HepG2 (cell line): Measurements from ENCODE around the gene ITGA6. TPM values are rescaled to one million over a fixed set of nuclear protein-coding genes. Genes with fewer than 3 reads are reported as not detected.
A peak's percentile ranks its signal among the peaks of the same experiment; 100 is the strongest.

Source experiments
- EED ChIP-seq: sonication (generic); formaldehyde crosslinking; IDR thresholded peaks from 2 replicates; pipeline ENCODE4 v1.5.0; 2020; ENCODE audit warnings: mild to moderate bottlenecking, missing genetic modification reagents
- FOSL2 ChIP-seq: sonication (generic); formaldehyde crosslinking; IDR thresholded peaks from 2 replicates; pipeline ENCODE4 v1.4.0; 2020; ENCODE audit warnings: missing genetic modification reagents
- HHEX ChIP-seq: IDR thresholded peaks from 2 replicates; pipeline ENCODE4 v1.6.1; 2016; ENCODE audit warnings: control low read depth
- IRF2 ChIP-seq: IDR thresholded peaks from 2 replicates; pipeline ENCODE4 v1.6.1; 2018; ENCODE audit warnings: missing genetic modification reagents, missing compliant biosample characterization
- RXRB ChIP-seq: IDR thresholded peaks from 2 replicates; pipeline ENCODE4 v1.6.1; 2016; ENCODE audit warnings: borderline replicate concordance, missing genetic modification reagents, missing compliant biosample characterization
- SCMH1 ChIP-seq: sonication (generic); formaldehyde crosslinking; IDR thresholded peaks from 2 replicates; pipeline ENCODE4 v1.9.0; 2021; ENCODE audit warnings: missing genetic modification reagents, mild to moderate bottlenecking, borderline replicate concordance
- SMAD3 ChIP-seq: sonication (generic); formaldehyde crosslinking; IDR thresholded peaks from 2 replicates; pipeline ENCODE4 v1.4.0; 2020; ENCODE audit warnings: missing genetic modification reagents
- SNAI1 ChIP-seq: sonication (generic); formaldehyde crosslinking; IDR thresholded peaks from 2 replicates; pipeline ENCODE4 v1.5.0; 2020; ENCODE audit warnings: mild to moderate bottlenecking, missing genetic modification reagents, borderline replicate concordance
- SP2 ChIP-seq: sonication (generic); formaldehyde crosslinking; IDR thresholded peaks from 2 replicates; pipeline ENCODE4 v1.5.1; 2020; ENCODE audit warnings: mild to moderate bottlenecking, missing genetic modification reagents
- ZBTB10 ChIP-seq: sonication (generic); formaldehyde crosslinking; IDR thresholded peaks from 2 replicates; pipeline ENCODE4 v1.4.0; 2020; ENCODE audit warnings: missing genetic modification reagents, borderline replicate concordance
- ZMYM2 ChIP-seq: sonication (generic); formaldehyde crosslinking; IDR thresholded peaks from 2 replicates; pipeline ENCODE4 v1.8.0; 2022; ENCODE audit warnings: mild to moderate bottlenecking, missing genetic modification reagents
- ZNF232 ChIP-seq: sonication (generic); formaldehyde crosslinking; IDR thresholded peaks from 2 replicates; pipeline ENCODE4 v1.4.0; 2020; ENCODE audit warnings: missing genetic modification reagents, borderline replicate concordance
- ZNF33B ChIP-seq: sonication (generic); formaldehyde crosslinking; IDR thresholded peaks from 2 replicates; pipeline ENCODE4 v1.5.1; 2020; ENCODE audit warnings: mild to moderate bottlenecking, missing genetic modification reagents
- ZNF556 ChIP-seq: sonication (generic); formaldehyde crosslinking; IDR thresholded peaks from 2 replicates; pipeline ENCODE4 v1.4.0; 2020; ENCODE audit warnings: mild to moderate bottlenecking, missing genetic modification reagents, borderline replicate concordance
- ZNF720 ChIP-seq: sonication (generic); formaldehyde crosslinking; IDR thresholded peaks from 2 replicates; pipeline ENCODE4 v1.4.0; 2020; ENCODE audit warnings: missing genetic modification reagents
- ZNF724P ChIP-seq: sonication (generic); formaldehyde crosslinking; IDR thresholded peaks from 2 replicates; pipeline ENCODE4 v1.8.0; 2022; ENCODE audit warnings: missing genetic modification reagents, borderline replicate concordance
- polyA plus RNA-seq, 8 experiments: library from polyadenylated mRNA; depleted of rRNA in 3 of 8; stranded (reverse) in 7 of 8; unstranded in 1 of 8; fragments of >200 nt; fragmentation: Illumina TruSeq in 4 of 8; extraction: Trizol in 4 of 8; gene quantifications; 2 replicates each; pipeline versions ENCODE4 v1.2.1 to v1.2.3, GENCODE V29; 2011 to 2016; ENCODE audit warnings: low read depth in 4 of 8, missing spikeins in 1 of 8, mixed read lengths in 1 of 8; ENCODE audit not compliant: insufficient read depth in 1 of 8
- total RNA-seq, 5 experiments: library from RNA; depleted of rRNA; stranded (reverse); fragments of >200 nt; fragmentation: Illumina TruSeq; extraction: Trizol; gene quantifications; 2 replicates each; pipeline ENCODE4 v1.2.3, GENCODE V29; 2016; ENCODE audit warnings: low read depth in 1 of 5
- TF ChIP-seq, protein P1 (sequence below): sonication (generic); formaldehyde crosslinking; IDR thresholded peaks from 2 replicates; pipeline ENCODE4 v1.5.0; 2020; ENCODE audit warnings: missing genetic modification reagents
- TF ChIP-seq, protein P2 (sequence below): sonication (generic); formaldehyde crosslinking; IDR thresholded peaks from 2 replicates; pipeline ENCODE4 v1.4.0; 2020; ENCODE audit warnings: missing genetic modification reagents, low read depth, mild to moderate bottlenecking, borderline replicate concordance
- TF ChIP-seq, protein P3 (sequence below): sonication (generic); formaldehyde crosslinking; IDR thresholded peaks from 2 replicates; pipeline ENCODE4 v1.5.0; 2020; ENCODE audit warnings: missing genetic modification reagents, mild to moderate bottlenecking, borderline replicate concordance

Gene ITGA6
- total and polyA plus RNA-seq, 2 of the 13 experiments (the other 11 are each of a cell fraction or from before 2014, with no cell fraction given), result 24.0 to 92.5 TPM

- TF ChIP-seq, protein P1, sequence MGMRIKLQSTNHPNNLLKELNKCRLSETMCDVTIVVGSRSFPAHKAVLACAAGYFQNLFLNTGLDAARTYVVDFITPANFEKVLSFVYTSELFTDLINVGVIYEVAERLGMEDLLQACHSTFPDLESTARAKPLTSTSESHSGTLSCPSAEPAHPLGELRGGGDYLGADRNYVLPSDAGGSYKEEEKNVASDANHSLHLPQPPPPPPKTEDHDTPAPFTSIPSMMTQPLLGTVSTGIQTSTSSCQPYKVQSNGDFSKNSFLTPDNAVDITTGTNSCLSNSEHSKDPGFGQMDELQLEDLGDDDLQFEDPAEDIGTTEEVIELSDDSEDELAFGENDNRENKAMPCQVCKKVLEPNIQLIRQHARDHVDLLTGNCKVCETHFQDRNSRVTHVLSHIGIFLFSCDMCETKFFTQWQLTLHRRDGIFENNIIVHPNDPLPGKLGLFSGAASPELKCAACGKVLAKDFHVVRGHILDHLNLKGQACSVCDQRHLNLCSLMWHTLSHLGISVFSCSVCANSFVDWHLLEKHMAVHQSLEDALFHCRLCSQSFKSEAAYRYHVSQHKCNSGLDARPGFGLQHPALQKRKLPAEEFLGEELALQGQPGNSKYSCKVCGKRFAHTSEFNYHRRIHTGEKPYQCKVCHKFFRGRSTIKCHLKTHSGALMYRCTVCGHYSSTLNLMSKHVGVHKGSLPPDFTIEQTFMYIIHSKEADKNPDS (CRISPR knock-in tag), result 0 out of 2 replicates have a peak, but pooled peaks have one; percentile 22
- TF ChIP-seq SMAD3 (peak; percentile 62; the same call in 1 of the 2 replicates), FOSL2 (peak; percentile 31; the same call in 1 of the 2 replicates), ZNF720 (CRISPR knock-in tag) (no peak), ZNF724P (CRISPR knock-in tag) (no peak), HHEX (CRISPR knock-in tag) (no peak), ZBTB10 (CRISPR knock-in tag) (no peak), SCMH1 (no peak), EED (CRISPR knock-in tag) (no peak), ZNF33B (no peak), RXRB (CRISPR knock-in tag) (no peak), IRF2 (peak; percentile 76; the same call in 1 of the 2 replicates), SNAI1 (CRISPR knock-in tag) (no peak), ZNF232 (CRISPR knock-in tag) (no peak), ZMYM2 (CRISPR knock-in tag) (no peak), SP2 (CRISPR knock-in tag) (no peak), ZNF556 (CRISPR knock-in tag) (peak; percentile 50; the same call in 1 of the 2 replicates)
- TF ChIP-seq, protein P2, sequence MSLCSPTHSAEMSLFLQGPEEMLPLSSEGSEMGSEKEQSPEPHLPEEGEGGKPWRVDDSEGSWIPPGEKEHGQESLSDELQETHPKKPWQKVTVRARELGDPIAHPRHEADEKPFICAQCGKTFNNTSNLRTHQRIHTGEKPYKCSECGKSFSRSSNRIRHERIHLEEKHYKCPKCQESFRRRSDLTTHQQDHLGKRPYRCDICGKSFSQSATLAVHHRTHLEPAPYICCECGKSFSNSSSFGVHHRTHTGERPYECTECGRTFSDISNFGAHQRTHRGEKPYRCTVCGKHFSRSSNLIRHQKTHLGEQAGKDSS, result no peak; the same call in 1 of the 2 replicates
- TF ChIP-seq, protein P3, sequence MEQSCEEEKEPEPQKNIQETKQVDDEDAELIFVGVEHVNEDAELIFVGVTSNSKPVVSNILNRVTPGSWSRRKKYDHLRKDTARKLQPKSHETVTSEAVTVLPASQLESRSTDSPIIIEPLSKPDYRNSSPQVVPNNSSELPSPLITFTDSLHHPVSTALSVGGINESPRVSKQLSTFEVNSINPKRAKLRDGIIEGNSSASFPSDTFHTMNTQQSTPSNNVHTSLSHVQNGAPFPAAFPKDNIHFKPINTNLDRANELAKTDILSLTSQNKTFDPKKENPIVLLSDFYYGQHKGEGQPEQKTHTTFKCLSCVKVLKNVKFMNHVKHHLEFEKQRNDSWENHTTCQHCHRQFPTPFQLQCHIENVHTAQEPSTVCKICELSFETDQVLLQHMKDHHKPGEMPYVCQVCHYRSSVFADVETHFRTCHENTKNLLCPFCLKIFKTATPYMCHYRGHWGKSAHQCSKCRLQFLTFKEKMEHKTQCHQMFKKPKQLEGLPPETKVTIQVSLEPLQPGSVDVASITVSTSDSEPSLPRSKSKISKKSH, result peak; percentile 44; the same call in 1 of the 2 replicates
Measured at GRCh38 chr2:172461591-172462372, 34.4 kb downstream of the ITGA6 start (continued).
